HG03442 (cell line): ENCODE results near the gene MLX.
"Not testable (repeated sequence)": the region's sequence is repeated elsewhere in the genome, so short reads cannot be mapped to it uniquely, and the experiment has no call there.

Experiments used
- ATAC-seq: cut with Tn5 transposase; IDR thresholded peaks from one replicate; pipeline ENCODE4 v1.9.1; 2021; ENCODE audit warnings: mild to moderate bottlenecking, moderate library complexity; ENCODE audit not compliant: unreplicated experiment

MLX gene

DNA sequence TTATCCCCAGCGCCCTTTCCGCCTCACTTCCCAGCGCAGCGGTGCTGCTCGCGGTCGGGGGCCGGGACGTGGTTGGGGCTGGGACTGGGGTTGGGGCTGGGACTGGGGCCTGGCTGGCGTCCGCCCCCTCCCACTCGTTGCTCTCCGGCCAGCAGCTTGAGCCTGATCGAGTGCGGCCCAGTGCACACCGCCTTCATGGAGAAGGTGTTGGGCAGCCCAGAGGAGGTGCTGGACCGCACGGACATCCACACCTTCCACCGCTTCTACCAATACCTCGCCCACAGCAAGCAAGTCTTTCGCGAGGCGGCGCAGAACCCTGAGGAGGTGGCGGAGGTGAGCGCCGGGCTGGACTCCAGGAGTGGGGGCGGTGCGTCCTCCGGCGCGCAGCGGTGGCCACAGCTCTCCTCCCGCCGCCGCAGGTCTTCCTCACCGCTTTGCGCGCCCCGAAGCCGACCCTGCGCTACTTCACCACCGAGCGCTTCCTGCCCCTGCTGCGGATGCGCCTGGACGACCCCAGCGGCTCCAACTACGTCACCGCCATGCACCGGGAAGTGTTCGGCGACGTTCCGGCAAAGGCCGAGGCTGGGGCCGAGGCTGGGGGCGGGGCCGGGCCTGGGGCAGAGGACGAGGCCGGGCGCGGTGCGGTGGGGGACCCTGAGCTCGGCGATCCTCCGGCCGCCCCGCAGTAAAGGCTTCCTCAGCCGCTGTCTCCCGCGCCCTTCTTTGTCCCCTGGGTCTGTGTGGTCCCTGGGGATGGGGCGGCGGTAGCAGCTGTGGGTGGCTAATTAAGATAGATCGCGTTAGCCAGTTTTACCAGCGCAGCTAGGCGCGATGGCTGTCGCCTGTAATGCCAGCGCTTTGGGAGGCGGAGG, 12.4 kb upstream of the MLX start:
- peak; percentile 69 for ATAC-seq

- no peak for ATAC-seq
Measured at GRCh38 chr17:42555122-42555622, 11.7 kb upstream of the MLX start.

- ATAC-seq: not testable (repeated sequence)
Measured at GRCh38 chr17:42555961-42556617, 10.8 kb upstream of the MLX start.

DNA sequence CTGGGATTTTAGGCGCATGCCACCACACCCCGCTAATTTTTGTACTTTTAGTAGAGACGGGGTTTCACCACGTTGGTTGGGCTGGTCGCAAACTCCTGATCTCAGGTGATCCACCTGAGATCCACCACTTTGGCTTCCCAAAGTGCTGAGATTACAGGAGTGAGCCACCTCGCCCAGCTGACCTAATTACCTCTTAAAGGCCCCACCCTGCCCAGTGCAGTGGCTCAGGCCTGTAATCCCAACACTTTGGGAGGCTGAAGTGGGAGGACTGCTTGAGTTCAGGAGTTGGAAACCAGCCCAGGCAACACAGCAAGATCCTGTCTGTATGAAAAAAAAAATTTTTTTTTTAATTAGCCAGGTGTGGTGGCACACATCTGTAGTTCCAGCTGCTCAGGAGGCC, 7.8 kb upstream of the MLX start:
- no peak for ATAC-seq

DNA sequence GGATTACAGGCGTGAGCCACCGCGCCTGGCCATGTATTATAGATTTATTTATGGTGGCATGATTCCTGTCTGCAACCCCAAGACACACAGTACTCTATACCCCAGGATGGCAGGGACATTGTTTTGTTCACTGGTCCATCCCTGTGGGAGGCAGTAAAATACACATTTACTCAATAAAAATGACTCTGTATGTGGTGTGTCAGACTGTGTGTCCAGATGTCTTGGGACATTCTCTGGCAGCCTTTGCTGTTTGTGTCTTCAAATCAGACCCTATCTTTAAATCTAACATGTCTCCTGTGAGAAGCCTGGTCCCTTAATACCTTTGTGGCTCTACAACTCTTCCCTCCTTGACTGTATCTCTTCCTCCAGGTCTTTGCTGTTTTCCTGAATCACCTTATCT, 6.7 kb upstream of the MLX start:
- ATAC-seq: no peak

- ATAC-seq: peak; percentile 41
Measured at GRCh38 chr17:42561897-42562387, 5.0 kb upstream of the MLX start, which contains the start of gene COASY. COASY (plus strand) TSS chr17:42562148; CDS start chr17:42562623, 475 bp downstream.

DNA sequence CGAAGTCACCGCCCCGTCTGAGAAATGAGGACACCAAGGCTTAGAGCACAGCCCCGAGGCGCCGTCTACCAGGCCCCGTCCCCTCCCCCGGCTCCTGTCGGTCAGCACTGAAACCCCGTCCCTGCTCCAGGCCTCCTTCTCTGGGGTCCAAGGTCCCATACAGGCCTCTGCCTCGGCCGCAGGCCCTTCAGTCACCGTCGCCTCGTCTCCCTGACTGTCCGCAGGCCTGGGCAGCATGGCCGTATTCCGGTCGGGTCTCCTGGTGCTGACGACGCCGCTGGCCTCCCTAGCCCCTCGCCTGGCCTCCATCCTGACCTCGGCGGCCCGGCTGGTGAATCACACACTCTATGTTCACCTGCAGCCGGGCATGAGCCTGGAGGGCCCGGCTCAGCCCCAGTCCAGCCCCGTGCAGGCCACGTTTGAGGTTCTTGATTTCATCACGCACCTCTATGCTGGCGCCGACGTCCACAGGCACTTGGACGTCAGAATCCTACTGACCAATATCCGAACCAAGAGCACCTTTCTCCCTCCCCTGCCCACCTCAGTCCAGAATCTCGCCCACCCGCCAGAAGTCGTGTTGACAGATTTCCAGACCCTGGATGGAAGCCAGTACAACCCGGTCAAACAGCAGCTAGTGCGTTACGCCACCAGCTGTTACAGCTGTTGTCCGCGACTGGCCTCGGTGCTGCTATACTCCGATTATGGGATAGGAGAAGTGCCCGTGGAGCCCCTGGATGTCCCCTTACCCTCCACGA, 4.3 kb upstream of the MLX start:
- no peak for ATAC-seq

GRCh38 chr17:42563143-42563509, 3.8 kb upstream of the MLX start:
- ATAC-seq: no peak

- no peak for ATAC-seq
Measured at GRCh38 chr17:42563543-42563942, 3.4 kb upstream of the MLX start.

GRCh38 chr17:42563950-42564349, 3.0 kb upstream of the MLX start:
- ATAC-seq: no peak

- no peak for ATAC-seq
Measured at GRCh38 chr17:42564815-42565522, 1.9 kb upstream of the MLX start.

GRCh38 chr17:42565523-42566214, 1.2 kb upstream of the MLX start:
- ATAC-seq: no peak

DNA sequence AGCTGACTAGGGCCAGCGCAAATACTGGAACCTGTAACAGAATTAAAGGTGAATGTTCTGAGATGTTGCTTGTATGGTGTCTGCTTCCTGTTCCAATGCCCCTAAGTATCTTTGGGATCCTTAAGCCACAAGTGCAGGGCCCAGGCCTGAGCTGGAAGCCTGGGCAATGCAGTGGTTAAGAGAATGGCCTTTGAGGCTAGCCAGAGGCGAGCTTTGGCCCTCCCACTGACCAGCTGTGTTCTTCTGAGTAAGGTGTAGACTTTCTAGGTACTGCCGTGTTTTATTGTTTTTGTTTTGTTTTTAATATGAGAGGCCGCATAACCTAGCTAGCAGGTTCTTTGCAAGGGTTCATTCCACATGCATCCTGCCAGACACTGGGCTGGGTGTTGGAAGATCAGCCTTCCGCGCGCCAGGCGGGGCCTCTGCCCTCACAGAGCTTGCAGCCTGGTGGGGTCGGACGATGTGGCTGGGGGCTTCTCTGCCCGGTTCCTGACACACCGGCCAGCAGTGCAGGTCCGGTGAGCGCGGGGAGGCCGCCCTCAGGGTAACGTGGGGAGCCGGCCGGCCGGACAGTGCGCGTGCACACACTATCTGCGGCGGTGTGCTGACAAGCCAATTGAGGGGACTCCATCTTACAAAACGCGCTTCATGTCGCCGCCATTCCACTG, 551 bp upstream of the MLX start:
- ATAC-seq: no peak

GRCh38 chr17:42568341-42569111, 1.6 kb downstream of the MLX start:
- ATAC-seq: no peak

GRCh38 chr17:42571435-42572225, 4.7 kb downstream of the MLX start:
- ATAC-seq: no peak

- no peak for ATAC-seq
Measured at GRCh38 chr17:42573095-42573494, 6.2 kb downstream of the MLX start.

GRCh38 chr17:42574463-42574862, 7.6 kb downstream of the MLX start:
- no peak for ATAC-seq

DNA sequence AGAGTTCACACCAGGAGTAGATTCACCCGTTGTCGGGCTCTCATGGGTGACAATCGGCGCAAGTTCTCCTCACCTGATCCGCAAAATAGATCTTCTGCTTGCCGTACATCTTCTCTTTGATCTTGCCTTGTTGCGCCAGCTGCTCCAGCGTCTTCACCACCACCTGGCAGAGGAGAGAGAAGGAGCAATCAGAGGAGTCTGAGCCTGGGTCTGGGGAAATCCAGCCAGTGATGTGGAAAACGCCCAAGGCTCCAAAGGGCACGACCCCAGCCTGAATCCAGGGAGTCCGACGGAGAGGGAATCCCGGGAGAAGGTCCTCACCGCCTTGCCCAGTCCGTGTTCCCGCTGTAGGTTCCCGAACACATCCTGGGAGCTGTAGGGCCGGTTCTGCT, 10.2 kb downstream of the MLX start:
- no peak for ATAC-seq
